Measurements from ENCODE around the gene SYNM. TPM values are rescaled to one million over a fixed set of nuclear protein-coding genes. Genes with fewer than 3 reads are reported as not detected.

The SYNM gene
- total RNA-seq, 2 experiments from 2014 or later, result 0.11 TPM

DNA sequence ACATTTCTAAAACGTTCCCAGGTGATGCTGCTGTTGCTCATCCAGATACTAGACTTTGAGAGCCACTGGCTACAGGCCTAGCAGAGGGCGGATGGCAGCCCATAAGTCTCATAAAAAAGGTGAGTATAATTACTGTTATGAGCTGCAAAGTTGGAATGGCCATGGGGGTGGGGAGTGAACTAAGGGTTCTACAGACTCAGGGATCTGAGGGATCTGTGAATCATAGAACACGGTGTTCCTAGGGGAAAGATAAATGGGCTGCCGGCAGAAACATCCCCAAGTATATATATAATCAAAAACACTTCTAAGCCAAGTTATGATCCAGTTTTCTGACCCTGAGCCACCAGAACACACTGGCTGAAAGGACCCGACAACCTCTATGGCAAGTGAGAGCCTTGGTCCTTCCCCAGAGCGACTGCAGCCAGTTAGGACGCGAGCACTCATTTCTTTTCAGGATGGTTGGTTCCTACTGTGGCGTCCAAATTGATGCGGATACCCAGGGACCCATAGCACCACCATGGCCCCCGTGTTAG lies 7.9 kb upstream of the SYNM start:
- no peak for DNase-seq
- peaks cover 40% of the 10 kb centered on the region for H3K27me3 Mint-ChIP-seq

GRCh38 chr15:99097441-99098410 lies 7.2 kb upstream of the SYNM start:
- no peak for DNase-seq
- peaks cover 47% of the 10 kb centered on the region for H3K27me3 Mint-ChIP-seq

More for the DNA sequence above, 7.9 kb upstream of the SYNM start:
- H3K27me3 ChIP-seq (ENCODE audit: control insufficient read depth in 1 of 2, insufficient read depth in 2 of 2, low read length in 2 of 2), result peaks cover 15 to 29% of the 10 kb centered on the region in 2 experiments
- Mint-ChIP-seq H3K4me1 (ENCODE audit: low read depth) (no peaks in the 10 kb centered on the region), H3K4me3 (no peak overlapping the region), H3K27ac (no peak overlapping the region), H3K36me3 (ENCODE audit: low read depth) (no peaks in the 10 kb centered on the region), H3K9me3 (no peaks in the 10 kb centered on the region)
- peaks cover 9% of the 10 kb centered on the region for H3K4me1 ChIP-seq (ENCODE audit: insufficient read depth, low read length)
- H3K4me3 ChIP-seq (ENCODE audit: low read length), result no peak overlapping the region
- TF ChIP-seq, protein P1, sequence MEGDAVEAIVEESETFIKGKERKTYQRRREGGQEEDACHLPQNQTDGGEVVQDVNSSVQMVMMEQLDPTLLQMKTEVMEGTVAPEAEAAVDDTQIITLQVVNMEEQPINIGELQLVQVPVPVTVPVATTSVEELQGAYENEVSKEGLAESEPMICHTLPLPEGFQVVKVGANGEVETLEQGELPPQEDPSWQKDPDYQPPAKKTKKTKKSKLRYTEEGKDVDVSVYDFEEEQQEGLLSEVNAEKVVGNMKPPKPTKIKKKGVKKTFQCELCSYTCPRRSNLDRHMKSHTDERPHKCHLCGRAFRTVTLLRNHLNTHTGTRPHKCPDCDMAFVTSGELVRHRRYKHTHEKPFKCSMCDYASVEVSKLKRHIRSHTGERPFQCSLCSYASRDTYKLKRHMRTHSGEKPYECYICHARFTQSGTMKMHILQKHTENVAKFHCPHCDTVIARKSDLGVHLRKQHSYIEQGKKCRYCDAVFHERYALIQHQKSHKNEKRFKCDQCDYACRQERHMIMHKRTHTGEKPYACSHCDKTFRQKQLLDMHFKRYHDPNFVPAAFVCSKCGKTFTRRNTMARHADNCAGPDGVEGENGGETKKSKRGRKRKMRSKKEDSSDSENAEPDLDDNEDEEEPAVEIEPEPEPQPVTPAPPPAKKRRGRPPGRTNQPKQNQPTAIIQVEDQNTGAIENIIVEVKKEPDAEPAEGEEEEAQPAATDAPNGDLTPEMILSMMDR (IDR thresholded peaks at IDR 0.05), result no peak
- H3K27ac ChIP-seq (ENCODE audit: low read depth in 1 of 2, low read length in 2 of 2), result no peak overlapping the region
- CTCF ChIA-PET, result no interaction called here
- H3K9me3 ChIP-seq (ENCODE audit: control insufficient read depth in 1 of 2, insufficient read depth in 1 of 2, low read length in 2 of 2), result no peaks in the 10 kb centered on the region
- ATAC-seq (ENCODE audit: poor library complexity), result no peak
- POLR2A ChIA-PET, result no interaction called here
- no peaks in the 10 kb centered on the region for H3K36me3 ChIP-seq (ENCODE audit: insufficient read depth, low read length)
- intact Hi-C loops (cut with DNase I, micrococcal nuclease), result loop anchor here in 1 of 2 experiments (5.0 kb wide), 1 partner anchor 115 kb away; no protein-coding TSS in a partner anchor

GRCh38 chr15:99098426-99098825 lies 6.5 kb upstream of the SYNM start:
- Histone ChIP-seq H3K27me3 (ENCODE audit: control insufficient read depth in 1 of 2, insufficient read depth in 2 of 2, low read length in 2 of 2) (peaks cover 27 to 42% of the 10 kb centered on the region in 2 experiments), H3K27ac (ENCODE audit: low read depth in 1 of 2, low read length in 2 of 2) (no peak overlapping the region), H3K9me3 (ENCODE audit: control insufficient read depth in 1 of 2, insufficient read depth in 1 of 2, low read length in 2 of 2) (no peaks in the 10 kb centered on the region), H3K4me1 (ENCODE audit: insufficient read depth, low read length) (peaks cover 9% of the 10 kb centered on the region), H3K36me3 (ENCODE audit: insufficient read depth, low read length) (no peaks in the 10 kb centered on the region), H3K4me3 (ENCODE audit: low read length) (no peak overlapping the region)
- no peak for DNase-seq
- H3K27me3 Mint-ChIP-seq, result peaks cover 54% of the 10 kb centered on the region
- no peak overlapping the region for H3K27ac Mint-ChIP-seq
- H3K4me1 Mint-ChIP-seq (ENCODE audit: low read depth), result peaks cover 1% of the 10 kb centered on the region
- no peaks in the 10 kb centered on the region for H3K9me3 Mint-ChIP-seq
- ChIA-PET CTCF (interaction anchor here (1.0 kb wide), 1 partner anchor 22 kb away, joined by 3 read pairs; no protein-coding TSS in a partner anchor), POLR2A (no interaction called here)
- no peaks in the 10 kb centered on the region for H3K36me3 Mint-ChIP-seq (ENCODE audit: low read depth)
- no peak overlapping the region for H3K4me3 Mint-ChIP-seq
- ATAC-seq (ENCODE audit: poor library complexity), result no peak
- TF ChIP-seq, protein P1 (IDR thresholded peaks at IDR 0.05), result no peak
- intact Hi-C loops (cut with DNase I, micrococcal nuclease), result loop anchor here in 1 of 2 experiments (5.0 kb wide), 1 partner anchor 114 kb away; no protein-coding TSS in a partner anchor

More at GRCh38 chr15:99097441-99098410, 7.2 kb upstream of the SYNM start:
- no peak for ATAC-seq (ENCODE audit: poor library complexity)
- CTCF ChIA-PET, result interaction anchor here (1.0 kb wide), 1 partner anchor 21 kb away, joined by 3 read pairs; no protein-coding TSS in a partner anchor
- Mint-ChIP-seq H3K36me3 (ENCODE audit: low read depth) (no peaks in the 10 kb centered on the region), H3K4me3 (no peak overlapping the region), H3K4me1 (ENCODE audit: low read depth) (no peaks in the 10 kb centered on the region), H3K9me3 (no peaks in the 10 kb centered on the region), H3K27ac (no peak overlapping the region)
- H3K4me3 ChIP-seq (ENCODE audit: low read length), result no peak overlapping the region
- H3K9me3 ChIP-seq (ENCODE audit: control insufficient read depth in 1 of 2, insufficient read depth in 1 of 2, low read length in 2 of 2), result no peaks in the 10 kb centered on the region
- no peaks in the 10 kb centered on the region for H3K36me3 ChIP-seq (ENCODE audit: insufficient read depth, low read length)
- H3K27ac ChIP-seq (ENCODE audit: low read depth in 1 of 2, low read length in 2 of 2), result no peak overlapping the region
- TF ChIP-seq, protein P1 (IDR thresholded peaks at IDR 0.05), result no peak
- peaks cover 9% of the 10 kb centered on the region for H3K4me1 ChIP-seq (ENCODE audit: insufficient read depth, low read length)
- POLR2A ChIA-PET, result no interaction called here
- intact Hi-C loops (cut with DNase I, micrococcal nuclease), result loop anchor here in 1 of 2 experiments (5.0 kb wide), 1 partner anchor 115 kb away; no protein-coding TSS in a partner anchor
- H3K27me3 ChIP-seq (ENCODE audit: control insufficient read depth in 1 of 2, insufficient read depth in 2 of 2, low read length in 2 of 2), result peaks cover 21 to 35% of the 10 kb centered on the region in 2 experiments
